ENCODE results near the gene MAGEB10.
"Not testable (repeated sequence)": the region's sequence is repeated elsewhere in the genome, so short reads cannot be mapped to it uniquely, and the experiment has no call there.

The MAGEB10 gene, protein sequence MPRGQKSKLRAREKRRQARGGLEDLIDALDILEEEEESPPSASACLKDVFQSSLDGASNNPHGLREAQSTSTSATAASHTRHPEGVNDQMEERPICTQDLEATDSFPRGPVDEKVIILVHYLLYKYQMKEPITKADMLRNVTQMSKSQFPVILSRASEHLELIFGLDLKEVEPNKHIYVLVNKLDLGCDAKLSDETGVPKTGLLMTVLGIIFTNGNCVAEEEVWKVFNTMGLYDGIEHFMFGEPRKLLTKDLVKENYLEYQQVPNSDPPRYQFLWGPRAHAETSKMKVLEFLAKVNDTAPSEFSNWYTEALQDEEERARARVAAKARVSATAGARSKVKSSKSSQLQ

GRCh38 chrX:27807690-27808089 is at the start of gene MAGEB10:
Gene MAGEB10, plus strand, starts transcription at chrX:27807990. Its CDS starts 13,317 bp downstream, at chrX:27821307.
- DNase-seq (ENCODE audit: low spot score): no peak

- no peak for DNase-seq (ENCODE audit: low spot score)
Measured at GRCh38 chrX:27765718-27766117, 42.1 kb upstream of the MAGEB10 start.

DNA sequence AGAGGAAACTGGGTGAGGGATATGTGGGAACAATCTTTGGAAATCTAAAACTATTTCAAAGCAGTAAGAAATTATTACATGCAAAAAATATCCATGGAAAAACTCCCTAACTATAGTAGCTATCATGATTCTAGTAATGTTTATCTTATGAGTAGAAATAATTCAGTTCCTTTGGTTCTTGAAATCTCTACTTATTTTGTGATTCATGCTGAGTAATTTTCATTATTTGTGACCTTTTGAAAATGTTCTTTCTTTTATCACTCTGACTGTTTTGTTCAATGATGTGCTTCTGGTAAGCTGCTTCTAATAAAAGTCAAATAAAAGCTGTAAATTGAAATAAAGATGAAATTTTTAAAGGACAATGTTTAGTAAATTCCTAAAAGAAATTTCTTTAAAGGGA is 40.4 kb upstream of the MAGEB10 start:
- DNase-seq (ENCODE audit: low spot score): no peak

- DNase-seq (ENCODE audit: low spot score): no peak
Measured at GRCh38 chrX:27775984-27776383, 31.8 kb upstream of the MAGEB10 start.

DNA sequence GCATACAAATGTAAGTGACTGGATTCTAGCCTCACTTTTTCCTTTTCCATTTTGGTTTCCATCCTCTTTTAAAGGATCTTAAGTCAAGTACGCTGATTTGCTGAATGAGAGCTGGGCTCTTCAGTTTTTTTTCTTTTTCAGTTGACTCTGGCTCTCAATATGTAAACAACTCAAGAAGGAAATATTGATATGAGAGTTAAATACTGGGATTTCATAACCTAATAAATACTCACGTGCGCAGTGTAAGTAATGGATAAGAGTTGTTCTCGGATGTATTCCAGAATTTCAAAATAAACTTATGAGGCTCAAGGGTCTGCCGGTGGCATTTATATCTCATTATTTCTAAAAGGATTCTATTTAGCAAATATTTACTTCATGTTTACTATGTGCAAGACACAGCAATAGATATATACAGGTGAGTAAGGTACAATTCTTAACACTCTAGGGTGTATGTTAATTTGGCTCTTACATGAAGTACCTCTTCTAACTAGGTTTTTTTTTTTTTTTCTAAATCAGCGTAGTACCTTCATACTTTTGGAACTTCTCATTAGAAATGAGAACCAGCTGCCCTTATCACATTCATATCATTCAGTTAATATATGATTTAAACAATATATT is 11.0 kb upstream of the MAGEB10 start:
- no peak for DNase-seq (ENCODE audit: low spot score)

GRCh38 chrX:27797575-27797974 is 10.2 kb upstream of the MAGEB10 start:
- DNase-seq (ENCODE audit: low spot score): no peak

- no peak for DNase-seq (ENCODE audit: low spot score)
Measured at GRCh38 chrX:27808226-27808625, 436 bp downstream of the MAGEB10 start.

DNA sequence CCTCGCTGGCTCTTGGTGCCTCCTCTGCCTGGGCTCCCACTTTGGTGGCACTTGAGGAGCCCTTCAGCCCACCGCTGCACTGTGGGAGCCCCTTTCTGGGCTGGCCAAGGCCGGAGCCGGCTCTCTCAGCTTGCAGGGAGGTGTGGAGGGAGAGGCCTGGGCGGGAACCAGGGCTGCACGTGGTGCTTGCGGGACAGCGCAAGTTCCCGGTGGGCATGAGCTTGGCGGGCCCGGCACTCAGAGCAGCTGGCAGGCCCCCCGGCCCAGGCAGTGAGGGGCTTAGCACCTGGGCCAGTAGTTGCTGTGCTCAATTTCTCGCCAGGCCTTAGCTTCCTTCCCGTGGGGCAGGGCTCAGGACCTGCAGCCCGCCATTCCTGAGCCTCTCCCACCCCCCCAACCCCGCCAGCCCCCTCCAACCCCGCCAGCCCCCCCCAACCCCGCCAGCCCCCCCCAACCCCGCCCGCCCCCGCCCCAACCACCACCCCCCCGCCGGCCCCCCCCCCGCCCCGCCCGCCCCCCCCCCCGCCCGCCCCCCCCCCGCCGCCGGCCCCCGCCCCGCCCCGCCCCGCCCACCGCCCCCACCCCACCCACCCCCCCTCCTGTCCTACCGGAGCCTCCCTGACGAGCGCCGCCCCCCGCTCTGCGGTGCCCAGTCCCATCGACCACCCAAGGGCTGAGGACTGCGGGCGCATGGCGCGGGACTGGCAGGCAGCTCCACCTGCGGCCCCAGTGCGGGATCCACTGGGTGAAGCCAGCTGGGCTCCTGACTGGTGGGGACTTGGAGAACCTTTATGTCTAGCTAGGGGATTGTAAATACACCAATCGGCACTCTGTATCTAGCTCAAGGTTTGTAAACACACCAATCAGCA is 1.4 kb downstream of the MAGEB10 start:
- DNase-seq (ENCODE audit: low spot score): not testable (repeated sequence)

DNA sequence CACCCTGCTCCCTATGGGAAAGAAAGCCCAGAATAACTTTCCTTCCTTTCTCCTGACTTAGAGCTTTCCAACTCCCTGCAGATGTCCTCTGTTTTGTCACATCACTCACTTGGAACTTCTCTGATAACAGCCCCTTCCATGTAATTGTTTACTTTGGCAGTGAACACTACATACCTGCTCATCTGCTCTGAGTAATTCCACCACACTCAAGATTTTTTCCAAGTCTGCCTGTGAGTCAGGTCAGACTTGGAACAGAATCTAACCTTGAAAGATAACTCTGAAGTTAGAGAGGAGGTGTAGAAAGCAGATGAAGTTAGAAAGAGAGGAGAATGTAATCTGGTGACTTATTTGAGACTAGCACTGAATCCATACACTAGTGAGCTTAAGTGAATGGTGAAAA is 7.4 kb downstream of the MAGEB10 start:
- DNase-seq (ENCODE audit: low spot score): no peak

GRCh38 chrX:27823812-27824211 is 16.0 kb downstream of the MAGEB10 start:
- DNase-seq (ENCODE audit: low spot score): no peak

GRCh38 chrX:27838185-27838584 is 30.4 kb downstream of the MAGEB10 start:
- no peak for DNase-seq (ENCODE audit: low spot score)

DNA sequence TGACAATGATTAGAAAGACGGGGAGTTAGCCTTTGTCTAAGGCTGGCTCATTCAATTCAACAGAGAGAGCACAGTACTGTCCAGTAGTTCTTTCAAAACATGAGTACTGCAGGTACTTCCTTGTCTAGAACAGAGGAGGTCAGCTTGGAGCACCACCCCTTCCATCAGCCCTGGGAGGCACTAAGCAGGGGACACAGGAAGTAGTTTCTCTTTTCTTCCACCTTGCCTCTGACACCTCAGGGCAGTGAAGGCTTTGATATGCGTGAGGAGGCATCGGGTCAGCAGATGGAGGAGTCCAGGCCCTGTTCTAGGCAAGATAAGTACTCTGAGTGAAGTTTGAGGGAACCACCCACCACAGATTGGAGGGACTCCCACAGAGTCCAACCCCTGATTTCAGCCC is 33.1 kb downstream of the MAGEB10 start:
- DNase-seq (ENCODE audit: low spot score): no peak

GRCh38 chrX:27842859-27843258 is 35.1 kb downstream of the MAGEB10 start:
- no peak for DNase-seq (ENCODE audit: low spot score)

- no peak for DNase-seq (ENCODE audit: low spot score)
Measured at GRCh38 chrX:27860337-27860736, 52.5 kb downstream of the MAGEB10 start.

GRCh38 chrX:27863809-27864208 is 56.0 kb downstream of the MAGEB10 start:
- no peak for DNase-seq (ENCODE audit: low spot score)

Measured in AG20443 (cell line).